Stimulated activated CD8-positive, alpha-beta memory T cell treated with anti-CD3 and anti-CD28 coated beads, Interleukin-15, amount 100 ng/mL, for 24 hours (primary cell): ENCODE measurements around the gene ASTN1.

Source experiments
- DNase-seq: peaks from one replicate; pipeline ENCODE4 v3.0.0-alpha.2; 2020; ENCODE audit warnings: low read depth

Gene ASTN1

DNA sequence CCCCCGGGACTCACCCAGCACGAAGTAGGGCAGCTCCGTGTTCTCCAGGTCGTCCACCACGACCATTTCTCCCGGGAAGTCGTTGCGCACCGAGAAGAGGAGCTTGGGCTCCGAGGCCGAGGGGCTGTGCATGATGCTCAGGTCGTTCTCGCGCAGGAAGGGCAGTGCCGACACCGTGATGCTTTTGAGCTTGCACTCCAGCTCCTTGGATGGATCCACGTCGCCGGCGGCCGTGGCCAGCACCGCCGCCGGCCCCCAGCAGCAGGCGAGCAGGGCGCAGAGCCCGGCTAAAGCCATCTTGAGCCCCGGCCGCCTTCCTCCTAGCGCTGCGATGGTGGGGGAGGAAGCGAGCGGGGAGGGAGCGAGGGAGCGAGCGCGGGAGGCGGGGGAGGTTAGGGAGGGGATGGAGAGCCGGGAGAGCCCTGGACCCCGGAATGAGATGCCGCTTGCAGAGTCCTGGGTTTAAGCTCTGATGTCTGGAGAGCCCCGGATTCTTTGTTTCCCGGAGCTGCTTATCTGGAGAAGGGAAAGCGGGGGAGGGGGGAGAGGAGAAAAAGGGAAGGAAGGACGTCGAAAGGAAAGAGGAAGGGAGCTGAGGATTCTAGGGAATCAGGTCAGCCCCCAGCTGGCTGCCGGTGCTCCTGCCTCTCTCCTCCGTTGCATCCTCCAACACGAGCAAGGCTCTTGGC lies at the start of gene ASTN1:
Gene ASTN1, minus strand, starts transcription at position 333 of the 689 bp plus-strand sequence. Its CDS starts 36 bp downstream, at position 297.
- no peak for DNase-seq

GRCh38 chr1:177211231-177211630 lies 46.7 kb upstream of the ASTN1 start:
- no peak for DNase-seq

GRCh38 chr1:177210071-177210470 lies 45.6 kb upstream of the ASTN1 start:
- DNase-seq: no peak

DNA sequence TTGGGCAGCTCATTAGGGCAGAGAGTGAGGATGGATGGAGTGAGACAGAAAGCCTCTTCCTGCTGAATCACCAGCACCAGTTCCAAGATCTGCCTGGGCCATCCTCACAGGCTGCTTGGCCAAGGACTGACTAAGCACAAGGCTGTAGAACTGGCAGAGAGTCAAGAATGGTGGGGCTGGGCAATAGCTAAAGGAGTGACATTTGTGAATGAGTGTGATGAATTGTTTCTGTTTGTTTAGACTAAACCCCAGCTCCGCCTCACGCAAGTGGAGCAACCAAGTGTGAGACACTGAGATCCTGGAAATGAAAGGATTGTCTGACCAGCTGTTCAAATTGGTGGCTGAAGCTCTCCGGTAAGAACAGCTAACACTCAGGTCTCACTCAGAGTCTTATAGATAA lies 44.8 kb upstream of the ASTN1 start:
- no peak for DNase-seq

DNA sequence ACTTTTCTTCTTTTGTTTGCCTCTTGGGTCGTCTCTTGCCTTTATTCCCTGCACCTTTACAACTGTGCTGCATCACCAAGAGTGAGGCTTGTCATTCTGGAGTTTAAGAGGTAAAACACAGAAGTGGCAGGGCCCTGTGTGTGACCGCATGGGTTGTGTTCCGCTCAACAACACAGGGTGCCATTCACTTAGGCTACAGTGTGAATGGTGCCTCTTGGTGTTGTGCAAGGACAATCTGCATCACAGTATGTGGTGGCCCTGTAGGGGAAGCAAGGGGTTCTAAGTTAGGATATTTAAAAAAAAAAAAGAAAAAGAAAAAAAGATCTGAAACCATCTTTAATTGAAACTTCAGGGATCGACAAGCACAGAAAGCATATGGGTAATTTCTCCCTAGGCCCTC lies 44.4 kb upstream of the ASTN1 start:
- no peak for DNase-seq

DNA sequence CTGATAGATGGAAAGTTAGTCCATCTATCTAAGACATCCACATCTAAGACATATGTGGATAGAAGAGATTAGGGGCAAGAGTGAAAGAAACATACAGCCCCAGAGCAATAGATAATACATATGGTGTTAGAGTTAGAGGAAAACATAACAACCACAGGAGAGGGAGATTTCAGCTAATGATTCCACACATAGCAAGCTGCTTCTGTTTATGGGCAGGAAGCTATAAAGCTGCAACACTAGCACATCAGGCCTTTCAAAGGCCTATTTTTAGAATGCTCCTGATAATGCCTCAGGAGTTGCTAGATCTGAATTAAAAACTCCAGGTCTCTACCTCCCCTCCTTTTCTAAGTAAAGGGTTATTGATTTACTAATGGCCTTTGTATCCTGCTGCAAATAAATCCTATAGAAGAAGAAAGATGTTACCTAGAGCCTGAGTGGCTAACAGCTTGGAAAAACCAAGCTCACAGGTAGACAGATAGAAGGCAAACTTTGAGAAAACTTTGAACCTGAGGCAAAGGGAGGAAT lies 42.4 kb upstream of the ASTN1 start:
- DNase-seq: no peak

DNA sequence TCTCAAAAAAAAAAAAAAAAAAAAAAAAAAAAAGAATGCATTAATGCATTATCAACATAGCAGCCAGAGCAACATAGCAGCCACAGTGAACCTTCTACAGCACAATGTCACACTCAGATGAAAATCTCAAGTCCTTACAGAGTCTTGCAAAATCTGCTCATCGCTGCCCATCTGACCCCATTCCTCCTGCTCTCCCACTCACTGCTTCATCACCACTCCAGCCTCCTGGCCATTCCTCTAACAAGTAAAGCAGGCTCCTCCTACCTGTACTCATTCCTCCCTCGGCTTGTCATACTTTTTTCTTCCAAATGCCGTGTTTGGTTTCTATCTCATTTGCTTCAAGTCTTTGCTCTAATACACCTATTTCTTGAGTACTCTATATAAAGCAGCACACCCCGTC lies 35.8 kb upstream of the ASTN1 start:
- no peak for DNase-seq

- DNase-seq: no peak
These were observed 33.7 kb upstream of the ASTN1 start for GRCh38 chr1:177198243-177198642.

DNA sequence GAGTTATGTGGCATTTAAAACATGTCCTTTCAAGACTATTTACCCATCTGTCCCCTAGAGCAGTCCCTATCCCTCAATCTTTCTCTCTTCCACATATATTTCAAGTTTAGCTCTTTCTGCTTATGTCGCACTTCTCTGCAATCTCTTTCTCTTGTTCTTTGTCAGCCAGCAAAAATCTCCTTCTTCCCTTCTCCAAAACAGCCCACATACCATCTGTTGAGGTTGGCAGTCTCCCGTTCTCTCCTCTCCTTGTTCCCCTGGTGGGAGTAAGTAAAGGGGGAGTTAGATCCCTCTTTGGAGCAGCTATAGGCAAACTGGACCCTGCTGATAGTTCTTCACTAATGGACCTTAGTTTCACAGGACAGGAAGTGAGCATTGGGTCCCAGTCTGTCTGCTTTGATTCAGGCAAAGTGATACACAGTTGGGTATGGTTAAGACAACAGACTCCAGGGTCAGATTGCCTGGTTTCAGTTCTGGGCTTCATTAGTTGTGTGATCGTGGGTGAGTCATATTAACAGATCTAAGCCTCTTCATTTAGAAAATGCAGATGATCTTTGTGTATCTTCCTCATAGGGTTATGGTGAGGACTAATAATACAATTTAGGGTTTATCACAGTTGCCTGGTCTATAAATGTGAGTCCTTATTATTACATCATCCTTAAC lies 25.9 kb upstream of the ASTN1 start:
- no peak for DNase-seq

DNA sequence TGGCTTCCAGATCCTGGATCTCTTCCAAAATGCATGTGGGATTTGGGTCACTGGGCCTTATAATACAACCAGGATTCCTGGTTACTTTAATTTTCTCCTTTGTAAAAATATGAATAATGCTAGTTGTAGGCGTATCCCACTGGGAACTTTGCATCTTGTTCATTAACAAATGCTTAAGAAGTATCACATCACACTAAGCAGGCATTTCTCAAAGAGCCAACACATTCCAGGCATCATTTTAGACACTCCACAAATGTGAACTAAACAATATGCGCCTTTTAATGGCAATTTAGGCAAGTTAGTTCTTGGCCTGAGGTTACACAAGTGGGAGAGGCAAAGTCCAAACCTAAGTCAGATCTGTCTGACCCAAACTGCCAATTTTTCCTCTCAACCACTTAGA lies 22.1 kb upstream of the ASTN1 start:
- DNase-seq: no peak

DNA sequence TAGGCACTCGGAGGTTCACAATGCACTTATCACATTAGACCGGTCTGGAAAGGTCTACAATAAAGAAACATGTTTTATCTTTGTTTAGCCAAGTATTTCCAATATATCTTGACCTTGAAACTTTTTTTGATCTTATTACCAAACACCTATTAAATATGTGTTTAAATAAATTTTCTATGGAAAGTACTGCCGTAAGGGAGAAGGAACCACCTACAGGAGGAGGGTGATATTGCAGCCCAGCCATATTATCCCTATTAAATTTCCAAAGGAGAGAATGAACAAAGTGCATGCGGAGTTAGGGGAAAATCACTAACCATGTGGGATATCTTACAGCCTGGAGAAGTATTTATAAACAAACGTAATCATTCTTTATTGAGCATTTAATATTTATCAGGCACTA lies 20.7 kb upstream of the ASTN1 start:
- no peak for DNase-seq

DNA sequence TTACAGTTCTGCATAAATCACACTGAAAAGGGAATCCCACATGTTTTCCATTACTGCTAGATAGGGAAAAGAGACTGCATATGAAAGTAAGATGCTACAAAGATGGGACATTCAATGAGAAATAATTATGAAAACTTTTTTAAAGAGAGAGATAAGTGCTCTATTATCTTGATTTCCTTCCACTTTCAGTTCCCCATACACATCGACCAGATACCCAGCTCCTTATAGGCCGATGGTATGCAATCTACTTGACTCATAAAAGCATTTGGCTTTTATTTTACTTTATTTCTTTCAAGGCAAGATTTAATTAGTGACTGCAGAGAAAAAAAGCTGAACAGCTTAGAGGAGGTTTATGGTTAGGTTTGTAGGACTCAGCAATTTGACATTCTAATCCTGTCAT lies 19.3 kb upstream of the ASTN1 start:
- no peak for DNase-seq

- DNase-seq: no peak
These were observed 17.2 kb upstream of the ASTN1 start for GRCh38 chr1:177181631-177182291.

DNA sequence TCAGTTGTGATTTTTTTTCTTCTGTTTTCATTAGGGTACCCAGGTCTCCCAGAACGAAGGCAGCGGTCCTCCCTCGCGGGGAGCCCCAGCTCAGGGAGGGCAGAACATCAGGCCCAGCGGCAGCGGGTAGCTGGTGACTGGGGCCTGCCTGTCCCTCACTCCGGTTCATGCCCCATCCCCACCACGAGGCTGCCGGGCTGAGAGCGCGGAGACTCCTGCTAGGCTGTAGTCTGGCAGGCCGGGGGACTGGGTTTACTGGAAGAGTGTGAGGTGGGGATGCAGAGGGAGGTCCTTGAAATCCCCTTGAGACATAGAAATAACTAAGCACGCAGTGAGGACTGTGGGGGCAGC lies 16.7 kb upstream of the ASTN1 start:
- DNase-seq: no peak

- no peak for DNase-seq
These were observed 10.6 kb upstream of the ASTN1 start for GRCh38 chr1:177174921-177175634.

DNA sequence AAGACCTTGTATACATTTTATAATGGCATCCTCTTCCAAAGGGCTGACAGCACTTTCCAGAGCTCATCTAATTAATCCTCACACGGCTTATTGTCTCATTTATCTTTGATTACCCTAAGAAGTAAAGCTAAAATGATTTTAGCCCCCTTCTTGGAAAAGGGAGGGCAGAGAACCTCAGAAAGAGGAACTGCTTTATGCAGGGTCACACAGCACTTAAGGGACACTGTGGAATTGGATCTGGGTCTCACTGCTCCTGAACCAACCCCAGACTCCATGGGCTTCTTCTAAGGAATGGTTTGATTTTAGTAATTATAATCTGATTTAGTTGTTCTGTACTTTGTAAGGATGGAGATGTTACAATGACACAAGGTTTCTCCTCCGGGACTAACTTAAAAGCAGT lies 9.5 kb upstream of the ASTN1 start:
- no peak for DNase-seq

DNA sequence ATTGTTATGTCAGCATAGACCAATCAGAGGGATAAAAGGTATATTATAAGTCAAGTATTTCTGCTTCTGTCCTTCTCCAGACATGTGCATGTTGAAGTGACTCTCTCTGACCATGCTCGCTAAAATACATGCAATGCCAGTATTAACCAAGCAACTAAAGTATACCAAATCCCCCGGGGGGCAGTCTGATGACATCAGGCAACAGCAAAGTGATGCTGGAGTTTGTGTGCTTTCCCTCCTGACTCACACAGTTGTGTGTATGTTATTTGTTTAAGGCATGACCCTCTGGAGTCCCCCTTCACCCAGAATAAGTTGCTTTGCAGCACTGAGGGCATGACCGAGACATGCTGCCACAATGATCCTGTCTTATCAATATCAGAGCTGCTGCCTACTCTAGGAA lies 8.4 kb upstream of the ASTN1 start:
- DNase-seq: no peak

DNA sequence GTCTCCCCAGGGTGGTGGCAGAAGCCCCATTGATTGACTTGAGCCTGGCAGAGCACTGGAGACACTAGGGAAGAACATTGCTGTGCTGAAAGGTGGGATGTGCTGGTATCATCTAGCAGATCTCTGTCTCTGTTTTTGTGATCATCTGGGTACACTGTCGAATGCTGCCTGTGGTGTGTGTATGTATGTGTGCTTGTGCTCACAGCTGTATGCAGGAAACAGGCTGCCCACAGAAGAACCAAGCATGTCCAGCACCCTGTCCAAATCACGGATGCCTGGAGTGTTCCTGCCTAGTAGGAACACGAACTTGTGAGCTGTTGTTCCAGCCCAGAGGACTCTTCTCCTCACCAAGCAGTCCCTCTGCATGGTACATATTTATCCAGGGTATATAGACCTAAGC lies 7.8 kb upstream of the ASTN1 start:
- no peak for DNase-seq

DNA sequence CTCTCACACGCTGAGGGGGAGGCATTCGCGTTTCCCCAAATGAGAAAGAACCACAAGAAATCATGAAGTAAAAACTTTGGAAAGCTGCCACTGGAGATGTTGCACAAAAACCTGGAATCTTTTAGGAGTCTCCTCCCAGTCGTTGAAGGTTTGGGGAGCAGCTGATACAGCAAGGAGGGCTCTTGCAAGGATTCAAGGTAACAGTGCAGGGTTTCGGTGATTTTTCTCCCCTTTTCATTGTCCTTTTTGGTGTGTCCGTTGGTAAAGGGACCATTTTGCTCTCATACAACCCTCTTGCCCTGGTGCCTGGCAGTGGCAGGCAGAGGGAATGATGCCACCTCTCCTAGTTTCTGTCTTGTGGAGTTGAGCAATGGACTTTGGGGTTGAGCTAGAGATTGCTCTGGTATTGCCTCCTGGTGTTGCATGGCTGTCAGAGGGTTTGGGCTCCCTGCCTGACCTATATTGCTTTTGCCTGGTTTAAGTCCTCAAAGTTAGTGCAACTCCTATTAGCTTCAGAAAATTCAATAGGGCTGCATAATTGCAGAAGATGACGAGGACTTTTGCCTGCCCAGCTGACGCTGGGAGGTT lies 7.1 kb upstream of the ASTN1 start:
- DNase-seq: no peak

DNA sequence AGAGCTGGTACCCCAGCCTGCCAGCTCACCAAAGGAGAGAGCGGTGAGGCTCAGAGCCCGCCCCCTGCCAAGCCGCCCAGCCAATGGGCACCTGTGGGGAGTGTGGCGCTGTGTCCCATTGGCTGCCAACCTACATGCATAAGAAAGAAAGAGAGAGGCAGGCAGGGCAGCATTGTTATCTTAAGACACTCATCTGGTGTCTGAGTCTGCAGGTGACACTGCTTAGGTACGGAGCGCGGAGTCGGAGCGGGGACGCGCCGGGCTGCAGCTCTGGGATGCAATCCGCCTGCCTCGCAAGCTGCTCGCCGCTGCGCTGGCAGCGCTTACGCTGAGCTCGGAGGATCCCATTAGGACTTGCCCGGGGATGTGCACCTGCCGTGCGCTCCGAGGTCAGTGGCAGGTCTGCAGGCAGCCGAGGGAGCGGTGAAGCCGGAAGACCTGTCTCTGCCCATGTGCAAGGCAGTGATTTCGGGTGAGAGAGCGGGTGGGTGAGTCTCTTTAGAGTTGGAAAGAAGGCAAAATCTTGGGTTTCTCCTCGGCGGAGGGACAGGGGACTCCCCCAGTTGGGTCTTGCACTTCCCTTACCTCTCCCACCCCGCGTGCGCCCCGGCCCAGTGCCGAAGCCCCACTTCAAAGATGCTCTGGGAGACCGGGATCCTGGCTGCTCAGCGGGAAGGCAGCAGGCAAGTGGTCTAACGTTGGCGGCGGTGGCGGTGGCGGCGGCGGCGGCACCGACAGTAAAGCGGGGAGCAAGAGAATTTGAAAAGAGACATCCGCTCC lies 6.4 kb upstream of the ASTN1 start, which contains the start of gene BRINP2:
Gene BRINP2, plus strand, starts transcription at position 203 of the 780 bp plus-strand sequence. CDS start 58,919 bp downstream, outside the sequence.
- no peak for DNase-seq

- no peak for DNase-seq
These were observed 542 bp upstream of the ASTN1 start for GRCh38 chr1:177165069-177165439.
